ENCODE results near the gene MAPK10.

DNA sequence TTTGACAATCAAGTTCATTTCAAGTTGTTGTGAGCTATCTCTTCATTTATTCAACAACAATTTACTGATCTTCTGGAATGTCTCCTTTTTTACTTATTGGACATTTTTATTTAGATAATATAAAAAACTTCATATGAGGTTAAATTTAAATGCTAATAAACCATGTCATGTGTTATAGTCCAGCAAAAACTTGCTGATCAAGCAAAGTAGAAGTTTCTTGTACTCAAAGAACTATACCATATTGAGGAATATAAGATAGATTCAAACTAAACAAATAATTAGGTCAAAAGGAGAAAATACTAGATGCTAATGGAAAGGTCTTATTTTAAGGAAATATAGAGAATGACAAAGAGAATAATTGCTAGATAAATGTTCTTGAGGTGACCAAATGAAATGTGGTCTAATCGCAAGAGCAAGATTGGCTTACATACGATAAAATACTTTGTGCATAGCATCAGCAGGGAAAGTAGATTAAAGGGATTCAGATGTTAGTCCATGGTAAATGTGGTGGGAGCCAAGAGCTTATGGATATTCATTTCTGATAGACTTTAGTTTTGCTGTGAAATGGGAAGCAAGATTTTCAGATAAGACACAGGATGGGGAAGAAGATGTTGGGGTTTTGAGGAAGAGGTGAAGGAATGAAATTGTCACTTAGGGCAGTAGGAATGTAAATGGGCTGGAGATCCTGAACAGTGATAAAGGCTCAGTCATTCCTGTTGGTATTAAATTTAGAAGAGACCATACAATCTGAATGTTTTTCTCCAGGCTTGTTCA lies 229.5 kb downstream of the MAPK10 start:
- no peak for TF ChIP-seq POLR2A (IDR thresholded peaks at IDR 0.05)
- TF ChIP-seq, protein P1, sequence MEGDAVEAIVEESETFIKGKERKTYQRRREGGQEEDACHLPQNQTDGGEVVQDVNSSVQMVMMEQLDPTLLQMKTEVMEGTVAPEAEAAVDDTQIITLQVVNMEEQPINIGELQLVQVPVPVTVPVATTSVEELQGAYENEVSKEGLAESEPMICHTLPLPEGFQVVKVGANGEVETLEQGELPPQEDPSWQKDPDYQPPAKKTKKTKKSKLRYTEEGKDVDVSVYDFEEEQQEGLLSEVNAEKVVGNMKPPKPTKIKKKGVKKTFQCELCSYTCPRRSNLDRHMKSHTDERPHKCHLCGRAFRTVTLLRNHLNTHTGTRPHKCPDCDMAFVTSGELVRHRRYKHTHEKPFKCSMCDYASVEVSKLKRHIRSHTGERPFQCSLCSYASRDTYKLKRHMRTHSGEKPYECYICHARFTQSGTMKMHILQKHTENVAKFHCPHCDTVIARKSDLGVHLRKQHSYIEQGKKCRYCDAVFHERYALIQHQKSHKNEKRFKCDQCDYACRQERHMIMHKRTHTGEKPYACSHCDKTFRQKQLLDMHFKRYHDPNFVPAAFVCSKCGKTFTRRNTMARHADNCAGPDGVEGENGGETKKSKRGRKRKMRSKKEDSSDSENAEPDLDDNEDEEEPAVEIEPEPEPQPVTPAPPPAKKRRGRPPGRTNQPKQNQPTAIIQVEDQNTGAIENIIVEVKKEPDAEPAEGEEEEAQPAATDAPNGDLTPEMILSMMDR (IDR thresholded peaks at IDR 0.05), result no peak

All from prostate gland (tissue), 2 donors.